ENCODE measurements around the gene CD160. TPM values are rescaled to one million over a fixed set of nuclear protein-coding genes. Genes with fewer than 3 reads are reported as not detected.
"Not testable (repeated sequence)": the region's sequence is repeated elsewhere in the genome, so short reads cannot be mapped to it uniquely, and the experiment has no call there.

The CD160 gene
- total and polyA plus RNA-seq, 2 donors (not counting 1 experiment from before 2014, with no cell fraction given) = 0.10 TPM; not detected in 1

- Mint-ChIP-seq H3K27me3 (peaks cover 17% of the 10 kb centered on the region), H3K4me3 (no peak overlapping the region), H3K9me3 (ENCODE audit: insufficient read depth) (no peaks in the 10 kb centered on the region), H3K4me1 (peaks cover 9% of the 10 kb centered on the region), H3K27ac (no peak overlapping the region)
- ATAC-seq (ENCODE audit: low read depth) = no peak
- no peak overlapping the region for H2AFZ ChIP-seq (ENCODE audit: insufficient read depth, low read depth, low read length, poor library complexity, severe bottlenecking)
- intact Hi-C loops (cut with micrococcal nuclease) = no loop called here
- H3K36me3 ChIP-seq (replicated peaks in 1 of 2; ENCODE audit: control extremely low read depth in 1 of 2, control insufficient read depth in 1 of 2, extremely low read depth in 1 of 2, insufficient read depth in 2 of 2, low read length in 1 of 2) = no peaks in the 10 kb centered on the region
- no peak overlapping the region for H3K4me2 ChIP-seq (replicated peaks; ENCODE audit: low read depth, low read length, poor library complexity, severe bottlenecking)
- ChIA-PET POLR2A (no interaction called here), CTCF (no interaction called here)
- 86% methylated on average over 1 of the region's 1 CpG for WGBS (ENCODE audit: insufficient coverage)
- DNase-seq = no peak
- peaks cover 10% of the 10 kb centered on the region in 2 donors for H3K4me1 ChIP-seq (ENCODE audit: control insufficient read depth in 2 of 2, insufficient read depth in 2 of 2, low read length in 2 of 2)
- H3K27ac ChIP-seq (ENCODE audit: low read length in 2 of 2) = no peak overlapping the region
- no peak overlapping the region for H3K4me3 ChIP-seq (ENCODE audit: control extremely low read depth in 1 of 5, extremely low read depth in 1 of 5, insufficient read depth in 1 of 5, low read depth in 2 of 5, low read length in 4 of 5)
- H3K27me3 ChIP-seq (replicated peaks in 1 of 4; ENCODE audit: control extremely low read depth in 1 of 4, control insufficient read depth in 3 of 4, insufficient read depth in 4 of 4, low read length in 3 of 4) = peaks cover 0 to 19% (median 9%) of the 10 kb centered on the region in 4 experiments
- no peak overlapping the region for H3K9ac ChIP-seq (ENCODE audit: low read length)
- peaks cover 0 to 4% (median 0%) of the 10 kb centered on the region in 3 donors for H3K9me3 ChIP-seq (ENCODE audit: control extremely low read depth in 1 of 3, control insufficient read depth in 2 of 3, insufficient read depth in 1 of 3, low read length in 2 of 3)
- no peak for TF ChIP-seq EZH2 (IDR thresholded peaks at IDR 0.05; ENCODE audit: borderline replicate concordance, insufficient read depth, low read depth, low read length, poor library complexity, severe bottlenecking)
- TF ChIP-seq, protein P1, sequence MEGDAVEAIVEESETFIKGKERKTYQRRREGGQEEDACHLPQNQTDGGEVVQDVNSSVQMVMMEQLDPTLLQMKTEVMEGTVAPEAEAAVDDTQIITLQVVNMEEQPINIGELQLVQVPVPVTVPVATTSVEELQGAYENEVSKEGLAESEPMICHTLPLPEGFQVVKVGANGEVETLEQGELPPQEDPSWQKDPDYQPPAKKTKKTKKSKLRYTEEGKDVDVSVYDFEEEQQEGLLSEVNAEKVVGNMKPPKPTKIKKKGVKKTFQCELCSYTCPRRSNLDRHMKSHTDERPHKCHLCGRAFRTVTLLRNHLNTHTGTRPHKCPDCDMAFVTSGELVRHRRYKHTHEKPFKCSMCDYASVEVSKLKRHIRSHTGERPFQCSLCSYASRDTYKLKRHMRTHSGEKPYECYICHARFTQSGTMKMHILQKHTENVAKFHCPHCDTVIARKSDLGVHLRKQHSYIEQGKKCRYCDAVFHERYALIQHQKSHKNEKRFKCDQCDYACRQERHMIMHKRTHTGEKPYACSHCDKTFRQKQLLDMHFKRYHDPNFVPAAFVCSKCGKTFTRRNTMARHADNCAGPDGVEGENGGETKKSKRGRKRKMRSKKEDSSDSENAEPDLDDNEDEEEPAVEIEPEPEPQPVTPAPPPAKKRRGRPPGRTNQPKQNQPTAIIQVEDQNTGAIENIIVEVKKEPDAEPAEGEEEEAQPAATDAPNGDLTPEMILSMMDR (IDR thresholded peaks at IDR 0.05) = no peak
- no peaks in the 10 kb centered on the region for H4K20me1 ChIP-seq (ENCODE audit: control insufficient read depth, insufficient read depth, low read length, poor library complexity, severe bottlenecking)
- no peaks in the 10 kb centered on the region for H3K79me2 ChIP-seq (ENCODE audit: control insufficient read depth, insufficient read depth, low read length)
Observed at GRCh38 chr1:145717833-145718232, 1.5 kb upstream of the CD160 start.

DNA sequence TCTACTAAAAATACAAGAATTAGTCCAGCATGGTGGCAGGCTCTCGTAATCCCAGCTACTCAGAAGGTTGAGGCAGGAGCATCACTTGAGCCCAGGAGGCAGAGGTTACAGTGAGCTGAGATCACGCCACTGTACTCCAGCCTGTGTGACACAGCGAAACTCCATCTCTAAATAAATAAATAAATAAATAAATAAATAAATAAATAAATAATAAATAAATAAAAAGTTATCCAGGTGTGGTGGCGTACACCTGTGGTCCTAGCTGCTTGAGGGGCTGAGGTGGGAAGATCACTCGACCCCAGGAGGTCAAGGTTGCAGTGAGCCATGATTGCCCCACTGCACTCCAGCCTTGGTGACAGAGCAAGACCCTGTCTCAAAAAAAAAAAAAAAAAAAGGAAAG is 834 bp upstream of the CD160 start:
- H3K79me2 ChIP-seq (ENCODE audit: control insufficient read depth, insufficient read depth, low read length); CTCF ChIA-PET; H3K4me3 ChIP-seq (ENCODE audit: control extremely low read depth in 1 of 5, extremely low read depth in 1 of 5, insufficient read depth in 1 of 5, low read depth in 2 of 5, low read length in 4 of 5); H3K9me3 ChIP-seq (ENCODE audit: control extremely low read depth in 1 of 3, control insufficient read depth in 2 of 3, insufficient read depth in 1 of 3, low read length in 2 of 3); H3K27ac ChIP-seq (ENCODE audit: low read length in 2 of 2); H3K4me1 Mint-ChIP-seq; DNase-seq; H3K4me2 ChIP-seq (replicated peaks; ENCODE audit: low read depth, low read length, poor library complexity, severe bottlenecking); H3K9me3 Mint-ChIP-seq (ENCODE audit: insufficient read depth); intact Hi-C loops (cut with micrococcal nuclease); H2AFZ ChIP-seq (ENCODE audit: insufficient read depth, low read depth, low read length, poor library complexity, severe bottlenecking); H4K20me1 ChIP-seq (ENCODE audit: control insufficient read depth, insufficient read depth, low read length, poor library complexity, severe bottlenecking); ATAC-seq (ENCODE audit: low read depth); H3K36me3 ChIP-seq (replicated peaks in 1 of 2; ENCODE audit: control extremely low read depth in 1 of 2, control insufficient read depth in 1 of 2, extremely low read depth in 1 of 2, insufficient read depth in 2 of 2, low read length in 1 of 2); H3K4me3 Mint-ChIP-seq; H3K9ac ChIP-seq (ENCODE audit: low read length); H3K27ac Mint-ChIP-seq: not testable (repeated sequence)
- Histone ChIP-seq H3K27me3 (replicated peaks in 1 of 4; ENCODE audit: control extremely low read depth in 1 of 4, control insufficient read depth in 3 of 4, insufficient read depth in 4 of 4, low read length in 3 of 4) (peaks cover 0 to 19% (median 9%) of the 10 kb centered on the region in 4 experiments), H3K4me1 (ENCODE audit: control insufficient read depth in 2 of 2, insufficient read depth in 2 of 2, low read length in 2 of 2) (peaks cover 10% of the 10 kb centered on the region in 2 donors)
- peaks cover 20% of the 10 kb centered on the region for H3K27me3 Mint-ChIP-seq
- POLR2A ChIA-PET = interaction anchor here (0.7 kb wide), 1 partner anchor 273 kb away, joined by 8 read pairs; no protein-coding TSS in a partner anchor
- WGBS (ENCODE audit: insufficient coverage) = 82% methylated on average over 3 of the region's 5 CpGs

Data from B cell (primary cell).